ENCODE results near the gene RUNDC3A. TPM values are rescaled to one million over a fixed set of nuclear protein-coding genes. Genes with fewer than 3 reads are reported as not detected.

The RUNDC3A gene
- total RNA-seq, 1 donor from 2014 or later, result 0.18 TPM

DNA sequence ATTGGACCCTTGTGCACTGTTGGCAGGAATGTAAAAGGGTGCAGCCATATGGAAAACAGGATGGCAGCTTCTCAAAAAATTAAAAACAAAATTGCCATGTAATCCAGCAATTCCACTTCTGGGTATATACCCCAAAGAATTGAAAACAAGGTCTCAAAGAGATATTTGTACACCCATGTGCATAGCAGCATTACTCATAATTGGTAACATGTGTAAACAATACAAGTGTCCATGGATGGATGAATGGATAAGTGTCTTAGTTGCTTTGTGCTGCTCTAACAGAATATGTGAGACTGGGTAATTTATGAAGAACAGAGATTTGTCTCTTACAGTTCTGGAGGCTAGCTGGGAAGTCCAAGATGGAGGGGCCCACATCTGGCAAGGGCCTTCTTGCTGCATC is 3.8 kb upstream of the RUNDC3A start:
- H3K27ac Mint-ChIP-seq, result no peak overlapping the region
- no peaks in the 10 kb centered on the region for H3K9me3 Mint-ChIP-seq
- H3K36me3 Mint-ChIP-seq (ENCODE audit: low read depth), result no peaks in the 10 kb centered on the region
- H3K27me3 Mint-ChIP-seq (ENCODE audit: low read depth), result peaks cover 22% of the 10 kb centered on the region
- peaks cover 4% of the 10 kb centered on the region for H3K4me1 Mint-ChIP-seq (ENCODE audit: low read depth)
- no peak for DNase-seq (ENCODE audit: low spot score)
- no peak overlapping the region for H3K4me3 Mint-ChIP-seq (ENCODE audit: low read depth)
- intact Hi-C loops (cut with micrococcal nuclease), result no loop called here

DNA sequence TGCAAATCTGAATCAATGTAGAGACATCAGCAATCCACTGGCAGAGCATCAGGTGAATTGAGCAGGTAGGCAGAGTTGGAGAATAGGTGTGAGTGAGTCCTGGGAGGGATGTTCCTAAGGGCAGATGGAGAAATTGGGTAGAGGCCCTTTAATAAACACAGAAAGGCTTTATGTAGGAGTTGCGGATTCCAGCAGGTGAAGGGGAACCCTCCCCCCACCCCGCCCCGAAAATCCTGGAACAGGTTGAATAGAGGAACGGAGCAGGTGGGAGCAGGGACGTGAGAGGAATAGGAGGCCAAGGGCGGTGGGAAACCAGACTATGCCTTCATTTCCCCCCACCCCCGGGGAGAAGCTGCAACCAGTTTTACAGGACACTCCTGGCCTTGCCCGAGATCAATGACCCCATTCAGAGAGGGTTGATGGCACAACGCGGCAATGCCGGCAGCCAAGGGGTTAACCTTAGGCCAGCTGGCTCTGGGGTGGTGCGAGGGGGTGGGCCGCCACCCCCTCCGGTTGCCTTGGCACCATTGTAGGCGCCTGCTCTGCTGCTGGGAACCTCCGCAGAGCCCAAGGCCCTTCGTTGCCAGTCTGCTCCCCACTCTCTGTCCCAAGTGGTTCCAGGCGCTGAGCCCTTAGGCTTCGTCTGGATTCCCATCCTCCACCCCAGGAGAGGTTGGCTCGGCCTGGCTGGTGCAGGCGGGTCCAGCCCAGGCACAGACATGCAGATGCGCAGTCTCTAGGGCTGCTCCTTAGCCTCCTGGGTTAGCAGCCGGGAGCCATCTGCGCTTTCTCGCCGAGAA is 814 bp upstream of the RUNDC3A start:
- intact Hi-C loops (cut with micrococcal nuclease), result no loop called here
- peaks cover 29% of the 10 kb centered on the region for H3K27me3 Mint-ChIP-seq (ENCODE audit: low read depth)
- no peak overlapping the region for H3K4me3 Mint-ChIP-seq (ENCODE audit: low read depth)
- H3K4me1 Mint-ChIP-seq (ENCODE audit: low read depth), result peaks cover 7% of the 10 kb centered on the region
- H3K36me3 Mint-ChIP-seq (ENCODE audit: low read depth), result no peaks in the 10 kb centered on the region
- H3K27ac Mint-ChIP-seq, result no peak overlapping the region
- H3K9me3 Mint-ChIP-seq, result no peaks in the 10 kb centered on the region
- DNase-seq (ENCODE audit: low spot score), result no peak

DNA sequence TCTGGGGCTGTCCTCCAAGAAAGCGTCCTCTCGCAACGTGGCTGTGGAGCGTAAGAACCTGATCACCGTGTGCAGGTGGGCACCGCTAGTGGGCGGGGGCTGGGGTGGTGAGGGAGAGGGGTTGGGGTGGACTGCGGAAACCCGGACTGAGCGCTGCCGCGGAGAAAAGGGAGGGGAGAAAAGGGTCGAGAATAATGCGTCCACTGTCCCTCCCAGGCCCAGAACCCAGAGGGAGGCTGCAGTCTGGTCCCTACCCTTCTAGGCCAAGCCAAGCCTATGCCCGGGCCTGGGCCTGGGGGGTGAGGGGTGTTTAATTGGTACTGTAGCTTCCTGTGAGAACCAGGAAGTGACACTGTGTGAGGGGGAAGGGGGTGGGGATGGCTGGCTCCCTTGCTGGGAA is 464 bp downstream of the RUNDC3A start:
- intact Hi-C loops (cut with micrococcal nuclease), result no loop called here
- no peak overlapping the region for H3K4me3 Mint-ChIP-seq (ENCODE audit: low read depth)
- H3K36me3 Mint-ChIP-seq (ENCODE audit: low read depth), result no peaks in the 10 kb centered on the region

GRCh38 chr17:44309472-44309871 is 1.1 kb downstream of the RUNDC3A start:
- DNase-seq (ENCODE audit: low spot score), result no peak
- Mint-ChIP-seq H3K36me3 (ENCODE audit: low read depth) (no peaks in the 10 kb centered on the region), H3K4me1 (ENCODE audit: low read depth) (peaks cover 5% of the 10 kb centered on the region), H3K4me3 (ENCODE audit: low read depth) (no peak overlapping the region), H3K9me3 (no peaks in the 10 kb centered on the region), H3K27ac (no peak overlapping the region), H3K27me3 (ENCODE audit: low read depth) (peaks cover 35% of the 10 kb centered on the region)
- intact Hi-C loops (cut with micrococcal nuclease), result no loop called here

More for the DNA sequence above, 464 bp downstream of the RUNDC3A start:
- H3K27me3 Mint-ChIP-seq (ENCODE audit: low read depth), result peaks cover 31% of the 10 kb centered on the region
- no peak for DNase-seq (ENCODE audit: low spot score)
- H3K27ac Mint-ChIP-seq, result no peak overlapping the region
- peaks cover 7% of the 10 kb centered on the region for H3K4me1 Mint-ChIP-seq (ENCODE audit: low read depth)
- no peaks in the 10 kb centered on the region for H3K9me3 Mint-ChIP-seq

GRCh38 chr17:44310188-44310587 is 1.8 kb downstream of the RUNDC3A start:
- peaks cover 5% of the 10 kb centered on the region for H3K4me1 Mint-ChIP-seq (ENCODE audit: low read depth)
- no peak overlapping the region for H3K4me3 Mint-ChIP-seq (ENCODE audit: low read depth)
- intact Hi-C loops (cut with micrococcal nuclease), result no loop called here
- H3K9me3 Mint-ChIP-seq, result no peaks in the 10 kb centered on the region
- no peaks in the 10 kb centered on the region for H3K36me3 Mint-ChIP-seq (ENCODE audit: low read depth)
- no peak for DNase-seq (ENCODE audit: low spot score)
- H3K27ac Mint-ChIP-seq, result no peak overlapping the region
- H3K27me3 Mint-ChIP-seq (ENCODE audit: low read depth), result peaks cover 33% of the 10 kb centered on the region

- Mint-ChIP-seq H3K27ac (no peak overlapping the region), H3K4me1 (ENCODE audit: low read depth) (peaks cover 9% of the 10 kb centered on the region), H3K36me3 (ENCODE audit: low read depth) (no peaks in the 10 kb centered on the region), H3K9me3 (no peaks in the 10 kb centered on the region), H3K4me3 (ENCODE audit: low read depth) (no peak overlapping the region), H3K27me3 (ENCODE audit: low read depth) (peaks cover 38% of the 10 kb centered on the region)
- intact Hi-C loops (cut with micrococcal nuclease), result no loop called here
- DNase-seq (ENCODE audit: low spot score), result no peak
Observed at GRCh38 chr17:44310609-44311376, 2.4 kb downstream of the RUNDC3A start.

DNA sequence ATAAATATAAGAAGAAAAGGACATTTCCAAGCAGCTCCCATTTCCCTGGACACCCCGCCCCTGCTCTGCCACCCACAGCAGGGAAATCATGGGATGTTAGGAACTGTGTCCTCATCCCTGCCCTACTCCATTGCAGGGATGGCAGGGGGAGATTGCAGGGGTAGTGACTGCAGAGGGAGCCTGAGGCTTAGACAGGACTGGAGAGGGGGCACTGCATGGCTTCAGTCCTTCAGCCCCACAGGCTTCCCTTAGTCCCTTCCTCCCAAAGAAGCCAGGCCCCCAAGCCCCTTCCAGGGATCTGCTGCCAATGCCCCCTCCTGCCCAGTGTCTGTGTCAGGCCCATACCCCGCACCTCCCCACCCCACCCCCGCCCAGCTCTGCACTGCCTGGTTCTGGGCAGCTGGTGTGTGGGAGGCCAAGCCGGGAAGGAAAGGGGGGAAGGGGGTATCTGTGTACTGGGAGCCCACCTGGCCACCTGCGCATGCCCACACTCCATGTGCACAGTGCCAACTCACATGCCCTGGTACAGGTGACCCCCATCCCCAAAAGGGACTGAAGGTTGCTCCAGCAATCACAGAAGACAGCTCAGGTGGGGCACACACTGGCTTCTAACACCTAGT is 3.3 kb downstream of the RUNDC3A start:
- Mint-ChIP-seq H3K4me3 (ENCODE audit: low read depth) (no peak overlapping the region), H3K4me1 (ENCODE audit: low read depth) (peaks cover 14% of the 10 kb centered on the region), H3K9me3 (no peaks in the 10 kb centered on the region), H3K27ac (no peak overlapping the region), H3K27me3 (ENCODE audit: low read depth) (peaks cover 41% of the 10 kb centered on the region), H3K36me3 (ENCODE audit: low read depth) (no peaks in the 10 kb centered on the region)
- intact Hi-C loops (cut with micrococcal nuclease), result no loop called here
- no peak for DNase-seq (ENCODE audit: low spot score)

DNA sequence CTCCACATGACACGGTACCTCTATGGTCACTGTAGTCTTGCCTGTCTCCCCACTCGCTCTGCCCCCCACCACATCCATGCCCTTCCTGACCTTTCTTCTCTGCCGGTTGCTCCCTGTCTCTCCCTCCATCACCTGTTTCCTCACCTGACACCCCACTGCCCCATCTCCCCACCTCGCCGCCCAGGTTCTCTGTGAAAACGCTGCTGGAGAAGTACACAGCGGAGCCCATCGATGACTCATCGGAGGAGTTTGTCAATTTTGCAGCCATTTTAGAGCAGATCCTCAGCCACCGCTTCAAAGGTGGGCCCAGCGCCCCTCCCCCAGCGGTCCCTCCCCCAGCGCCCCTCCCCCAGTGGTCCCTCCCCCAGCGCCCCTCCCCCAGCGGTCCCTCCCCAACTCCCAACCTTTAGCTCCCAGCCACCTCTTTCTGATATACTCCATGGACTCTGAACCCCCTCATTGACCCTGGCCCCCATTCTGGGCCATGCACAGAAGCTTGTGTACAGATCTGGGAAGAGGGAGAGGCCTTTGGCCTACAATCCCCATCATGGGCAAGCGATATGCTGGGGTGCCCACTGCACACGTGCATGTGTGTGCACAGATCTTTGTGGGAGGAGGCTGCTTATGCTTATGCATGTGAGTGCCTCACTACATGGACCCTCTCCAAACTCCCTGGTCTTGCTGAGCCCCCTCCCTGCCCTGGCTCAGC is 4.1 kb downstream of the RUNDC3A start:
- Mint-ChIP-seq H3K4me3 (ENCODE audit: low read depth) (no peak overlapping the region), H3K27ac (no peak overlapping the region), H3K27me3 (ENCODE audit: low read depth) (peaks cover 40% of the 10 kb centered on the region), H3K4me1 (ENCODE audit: low read depth) (peaks cover 14% of the 10 kb centered on the region), H3K36me3 (ENCODE audit: low read depth) (peaks cover 3% of the 10 kb centered on the region), H3K9me3 (no peaks in the 10 kb centered on the region)
- no peak for DNase-seq (ENCODE audit: low spot score)
- intact Hi-C loops (cut with micrococcal nuclease), result no loop called here

DNA sequence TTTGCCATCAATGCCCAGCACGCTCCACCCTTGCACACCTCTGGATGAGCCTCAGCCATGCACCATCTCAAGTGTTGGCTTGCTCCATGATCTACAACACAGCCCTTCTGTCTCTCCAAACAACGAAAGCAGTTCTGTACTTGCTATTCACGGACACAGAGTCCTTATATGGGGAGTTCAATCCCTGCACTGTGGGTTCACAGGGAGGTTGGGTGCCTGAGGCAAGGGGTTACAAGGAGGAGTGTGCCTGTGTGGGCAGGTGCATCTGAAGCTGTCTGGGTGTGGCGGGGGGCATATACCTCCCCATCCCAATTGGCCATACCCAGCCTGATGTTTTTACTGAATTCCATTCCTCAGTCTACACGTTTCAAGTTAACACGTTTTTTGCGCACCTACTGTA is 5.6 kb downstream of the RUNDC3A start:
- Mint-ChIP-seq H3K4me3 (ENCODE audit: low read depth) (peak overlapping the region; percentile 59), H3K4me1 (ENCODE audit: low read depth) (peaks cover 14% of the 10 kb centered on the region), H3K9me3 (no peaks in the 10 kb centered on the region), H3K36me3 (ENCODE audit: low read depth) (peaks cover 7% of the 10 kb centered on the region), H3K27me3 (ENCODE audit: low read depth) (peaks cover 39% of the 10 kb centered on the region), H3K27ac (no peak overlapping the region)
- intact Hi-C loops (cut with micrococcal nuclease), result no loop called here
- no peak for DNase-seq (ENCODE audit: low spot score)

DNA sequence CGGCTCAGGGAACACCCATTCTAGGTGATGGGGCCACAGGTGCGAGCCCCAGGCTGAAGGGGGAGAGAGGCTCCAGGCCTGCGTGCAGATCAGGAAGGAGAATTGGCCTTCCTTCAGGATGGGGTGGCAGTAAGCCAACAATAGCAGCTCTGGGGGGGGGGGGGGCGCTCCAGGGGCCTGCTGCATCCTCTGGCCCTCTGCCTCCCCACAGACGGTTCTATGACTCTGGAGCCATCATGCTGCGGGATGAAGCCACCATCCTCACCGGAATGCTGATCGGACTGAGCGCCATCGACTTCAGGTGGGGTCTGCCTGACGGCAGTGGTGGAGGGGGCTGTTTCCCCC is 6.1 kb downstream of the RUNDC3A start:
- Mint-ChIP-seq H3K9me3 (no peaks in the 10 kb centered on the region), H3K36me3 (ENCODE audit: low read depth) (peaks cover 12% of the 10 kb centered on the region), H3K27ac (no peak overlapping the region), H3K27me3 (ENCODE audit: low read depth) (peaks cover 39% of the 10 kb centered on the region), H3K4me1 (ENCODE audit: low read depth) (peaks cover 11% of the 10 kb centered on the region), H3K4me3 (ENCODE audit: low read depth) (peak overlapping the region; percentile 59)
- DNase-seq (ENCODE audit: low spot score), result no peak
- intact Hi-C loops (cut with micrococcal nuclease), result no loop called here

GRCh38 chr17:44314869-44315661 is 6.7 kb downstream of the RUNDC3A start:
- H3K4me3 Mint-ChIP-seq (ENCODE audit: low read depth), result peak overlapping the region; percentile 61
- peaks cover 15% of the 10 kb centered on the region for H3K36me3 Mint-ChIP-seq (ENCODE audit: low read depth)
- H3K27ac Mint-ChIP-seq, result no peak overlapping the region
- intact Hi-C loops (cut with micrococcal nuclease), result no loop called here
- H3K4me1 Mint-ChIP-seq (ENCODE audit: low read depth), result peaks cover 8% of the 10 kb centered on the region
- no peak for DNase-seq (ENCODE audit: low spot score)
- no peaks in the 10 kb centered on the region for H3K9me3 Mint-ChIP-seq
- peaks cover 36% of the 10 kb centered on the region for H3K27me3 Mint-ChIP-seq (ENCODE audit: low read depth)

All from activated T-helper 2 cell treated with anti-CD3 and anti-CD28 coated beads, Interferon-gamma antibody, Interleukin-2, Interleukin-4, amounts not matched to agents 10 μg/mL and 5 μg/mL and 100 μg/mL, durations not matched to agents 14 hours and 24 hours and 36 hours (primary cell).